A549 treated with ZK216348 at 1 μM for 4 hours (cell line): ENCODE data around the gene HACD3. TPM values are rescaled to one million over a fixed set of nuclear protein-coding genes. Genes with fewer than 3 reads are reported as not detected.

Experiments
- total RNA-seq: library from RNA; stranded (reverse); fragments of 200-300 nt; extraction: Qiagen RNA extraction; gene quantifications from 5 replicates; pipeline ENCODE4 v1.2.3, GENCODE V29; 2022; ENCODE audit warnings: low read depth

HACD3 gene
- 113 to 157 TPM (median 144 TPM) in 5 replicates for total RNA-seq

GRCh38 chr15:65530318-65531111 is at the start of gene HACD3:
HACD3 (plus strand) TSS chr15:65530463; CDS start chr15:65530632, 169 bp downstream.

GRCh38 chr15:65516997-65517865 is 13.0 kb upstream of the HACD3 start, which contains the start of gene DPP8:
DPP8 (minus strand) TSS chr15:65517689; CDS start chr15:65512553, 5,136 bp downstream.

GRCh38 chr15:65610871-65611718 is 80.8 kb downstream of the HACD3 start, which contains the start of gene INTS14:
INTS14 (minus strand) TSS chr15:65611131; CDS start chr15:65607380, 3,751 bp downstream.

GRCh38 chr15:65621638-65622037 is 91.4 kb downstream of the HACD3 start, which contains the start of gene SLC24A1:
SLC24A1 (plus strand) TSS chr15:65621938; CDS start chr15:65624081, 2,143 bp downstream.

Other genes with a start within 250 kb of the HACD3 start
- gene PARP16, start 243.6 kb upstream of the HACD3 start, total RNA-seq = 9.2 to 10.9 TPM (median 10.3 TPM) in 5 replicates
- gene RNU5A-1, start 234.4 kb upstream of the HACD3 start, total RNA-seq = not detected in 5 replicates
- gene RNU5B-1, start 225.8 kb upstream of the HACD3 start, total RNA-seq = not detected in 5 replicates
- gene IGDCC3, start 152.5 kb upstream of the HACD3 start, total RNA-seq = 0.12 to 0.19 TPM (median 0.13 TPM) in 3 of 5 replicates, not detected in the others
- 1.5 to 2.7 TPM (median 2.4 TPM) in 5 replicates for gene IGDCC4, start 107.5 kb upstream of the HACD3 start, total RNA-seq
- 19.9 to 30.0 TPM (median 26.2 TPM) in 5 replicates for gene DPP8, start 12.8 kb upstream of the HACD3 start, total RNA-seq
- 42.4 to 44.8 TPM (median 43.8 TPM) in 5 replicates for gene INTS14, start 80.7 kb downstream of the HACD3 start, total RNA-seq
- 2.4 to 5.2 TPM (median 4.0 TPM) in 5 replicates for gene SLC24A1, start 91.5 kb downstream of the HACD3 start, total RNA-seq